HAP-1 (cell line): Measurements from ENCODE around the gene NR4A2.
"Not testable (repeated sequence)": the region's sequence is repeated elsewhere in the genome, so short reads cannot be mapped to it uniquely, and the experiment has no call there.

ENCODE experiments used
- DNase-seq, 2 experiments: peaks; one replicate each; pipeline ENCODE4 v3.0.0-alpha.2; 2016 to 2020; ENCODE audit warnings: low spot score in 2 of 2
- H3K27me3 ChIP-seq: fragments of 250-450 bp; sonication (Bioruptor Pico); 2 replicates; pipeline ENCODE4 v1.5.1; 2020; ENCODE audit warnings: low read depth, mild to moderate bottlenecking, moderate library complexity
- H3K36me3 ChIP-seq: fragments of 250-450 bp; sonication (Bioruptor Pico); replicated peaks from 2 replicates; pipeline ENCODE4 v1.5.1; 2020; ENCODE audit warnings: mild to moderate bottlenecking
- H3K4me1 ChIP-seq: fragments of 250-450 bp; sonication (Bioruptor Pico); 2 replicates; pipeline ENCODE4 v1.5.1; 2020; ENCODE audit warnings: mild to moderate bottlenecking
- H3K4me3 ChIP-seq: fragments of 250-450 bp; sonication (Bioruptor Pico); 2 replicates; pipeline ENCODE4 v1.5.1; 2020; ENCODE audit warnings: mild to moderate bottlenecking, moderate library complexity
- H3K9me3 ChIP-seq: fragments of 250-450 bp; sonication (Bioruptor Pico); 2 replicates; pipeline ENCODE4 v1.5.1; 2020; ENCODE audit warnings: mild to moderate bottlenecking, moderate library complexity
- in situ Hi-C: fragments of 300-500 bp; cut with MboI; formaldehyde crosslinking; loops from 3 replicates; pipeline ENCODE4 v1.14.3; 2020; ENCODE audit warnings: low sequenced_read_pairs, inconsistent platforms, mixed read lengths

The NR4A2 gene

DNA sequence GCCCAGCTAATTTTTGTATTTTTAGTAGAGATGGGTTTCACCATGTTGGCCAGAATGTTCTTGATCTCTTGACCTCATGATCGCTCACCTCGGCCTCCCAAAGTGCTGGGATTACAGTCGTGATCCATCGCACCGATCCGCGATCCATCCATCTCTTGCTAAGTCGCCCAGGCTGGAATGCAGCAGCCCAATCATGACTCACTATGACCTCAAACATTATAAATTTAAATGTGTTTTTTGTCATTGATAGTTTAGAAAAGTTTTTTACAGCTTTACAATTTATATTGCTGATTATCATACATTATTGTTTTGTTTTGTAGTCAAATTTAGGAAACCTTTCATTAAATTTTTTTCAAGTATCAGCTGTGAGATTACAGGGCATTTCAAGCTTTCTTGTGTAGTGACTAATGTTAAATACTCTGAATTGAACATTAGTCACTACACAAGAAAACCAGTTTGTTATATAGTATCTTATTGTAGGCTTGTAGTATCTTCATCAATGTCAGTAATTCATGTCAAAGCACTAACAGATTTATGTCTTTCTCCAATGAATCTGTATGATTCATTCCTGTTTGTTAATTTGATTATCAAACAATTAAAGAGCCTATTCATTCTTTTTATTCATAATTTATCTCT is 37.5 kb downstream of the NR4A2 start:
- in situ Hi-C loops, result no loop called here
- Histone ChIP-seq H3K4me1 (no peaks in the 10 kb centered on the region), H3K27me3 (no peaks in the 10 kb centered on the region), H3K4me3 (no peak overlapping the region), H3K36me3 (no peaks in the 10 kb centered on the region), H3K9me3 (peaks cover 3% of the 10 kb centered on the region; the same call in 1 of the 2 replicates)
- DNase-seq, result no peak

DNA sequence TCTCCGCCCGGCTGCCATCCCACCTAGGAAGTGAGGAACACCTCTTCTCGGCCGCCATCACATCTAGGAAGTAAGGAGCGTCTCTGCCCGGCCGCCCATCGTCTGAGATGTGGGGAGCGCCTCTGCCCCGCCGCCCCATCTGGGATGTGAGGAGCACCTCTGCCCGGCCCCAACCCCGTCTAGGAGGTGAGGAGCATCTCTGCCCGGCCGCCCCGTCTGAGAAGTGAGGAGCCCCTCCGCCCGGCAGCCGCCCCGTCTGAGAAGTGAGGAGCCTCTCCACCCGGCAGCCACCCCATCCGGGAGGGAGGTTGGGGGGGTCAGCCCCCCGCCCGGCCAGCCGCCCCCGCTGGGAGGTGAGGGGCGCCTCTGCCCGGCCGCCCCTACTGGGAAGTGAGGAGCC is 39.1 kb downstream of the NR4A2 start:
- in situ Hi-C loops, H3K4me1 ChIP-seq, H3K9me3 ChIP-seq: not testable (repeated sequence)

DNA sequence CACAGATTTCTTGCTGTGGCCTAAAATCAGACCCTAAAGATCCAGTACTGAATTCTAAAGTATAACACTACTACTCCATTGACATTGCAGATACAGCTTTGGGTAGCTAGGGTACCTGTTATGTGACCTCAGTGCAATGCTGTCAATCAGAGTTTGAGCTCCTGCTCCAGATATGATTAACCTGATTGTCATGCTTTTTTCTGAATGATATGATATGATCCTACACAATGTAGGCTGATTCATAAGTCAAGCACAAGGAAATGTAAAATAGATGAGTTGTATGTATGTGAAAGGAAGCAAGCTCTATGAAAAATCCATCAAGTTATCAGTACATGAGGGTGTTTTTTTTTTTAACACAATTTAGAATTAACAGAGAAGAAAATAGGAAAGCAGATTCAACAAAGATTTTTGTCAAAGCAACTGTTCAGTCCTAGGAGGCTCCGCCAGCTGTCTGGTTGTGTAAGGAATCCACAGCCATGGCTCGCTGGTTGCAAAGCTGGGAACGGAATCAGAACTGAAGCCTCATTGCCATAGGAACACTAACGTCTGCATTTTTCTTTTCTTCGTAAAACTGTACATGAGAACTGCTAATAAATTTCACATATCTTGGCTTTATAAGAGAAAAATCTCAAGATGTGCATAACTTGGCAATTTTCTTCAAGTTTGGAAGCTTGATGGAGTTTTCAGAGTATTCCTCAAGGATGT is 52.9 kb downstream of the NR4A2 start:
- in situ Hi-C loops, result no loop called here
- DNase-seq, result no peak
- H3K4me1 ChIP-seq, result no peaks in the 10 kb centered on the region
- no peaks in the 10 kb centered on the region for H3K36me3 ChIP-seq
- no peaks in the 10 kb centered on the region for H3K9me3 ChIP-seq
- no peak overlapping the region for H3K4me3 ChIP-seq
- no peaks in the 10 kb centered on the region for H3K27me3 ChIP-seq

More for the DNA sequence above, 39.1 kb downstream of the NR4A2 start:
- not testable (repeated sequence) for H3K27me3 ChIP-seq, H3K36me3 ChIP-seq, H3K4me3 ChIP-seq, DNase-seq
